Suprapubic skin (tissue), 4 donors: ENCODE measurements around the gene CALN1. TPM values are rescaled to one million over a fixed set of nuclear protein-coding genes. Genes with fewer than 3 reads are reported as not detected.

Experiments
- DNase-seq, 2 donors: peaks; one replicate each; pipeline ENCODE4 v3.0.0-alpha.2; 2019; ENCODE audit warnings: low spot score in 2 of 2
- H3K27ac ChIP-seq: fragments of 200-600 bp; sonication (generic); one replicate; pipeline ENCODE4 v1.5.1; 2019
- H3K27me3 ChIP-seq: fragments of 200-600 bp; sonication (generic); one replicate; pipeline ENCODE4 v1.5.1; 2019
- H3K36me3 ChIP-seq: fragments of 200-600 bp; sonication (generic); one replicate; pipeline ENCODE4 v1.5.1; 2019
- H3K4me1 ChIP-seq: fragments of 200-600 bp; sonication (generic); one replicate; pipeline ENCODE4 v1.5.1; 2019
- H3K4me3 ChIP-seq: fragments of 200-600 bp; sonication (generic); one replicate; pipeline ENCODE4 v1.5.1; 2019; ENCODE audit warnings: mild to moderate bottlenecking
- H3K9me3 ChIP-seq: fragments of 200-600 bp; sonication (generic); one replicate; pipeline ENCODE4 v1.5.1; 2019
- CTCF ChIP-seq, 2 donors: fragments of 200-600 bp in 1 of 2; fragments of 450-650 bp in 1 of 2; sonication (generic) in 1 of 2; IDR thresholded peaks; one replicate each; pipeline ENCODE4 v1.5.1; 2016 to 2019; ENCODE audit warnings: antibody characterized with exemption in 2 of 2, mild to moderate bottlenecking in 1 of 2, moderate library complexity in 1 of 2
- EP300 ChIP-seq: sonication (generic); formaldehyde crosslinking; IDR thresholded peaks from one replicate; pipeline ENCODE4 v1.6.1; 2017; ENCODE audit warnings: antibody characterized with exemption
- POLR2A ChIP-seq, 2 donors: fragments of 450-650 bp; IDR thresholded peaks; one replicate each; pipeline ENCODE4 v1.6.1; 2017; ENCODE audit warnings: antibody characterized with exemption in 2 of 2, mild to moderate bottlenecking in 2 of 2, moderate library complexity in 2 of 2
- POLR2AphosphoS5 ChIP-seq, 3 donors: sonication (generic); formaldehyde crosslinking; IDR thresholded peaks; one replicate each; pipeline ENCODE4 v1.6.1; 2017; ENCODE audit warnings: antibody characterized with exemption in 3 of 3
- WGBS: methylation state at CpG from one replicate; pipeline ENCODE4 v1.1.5; 2018; 5-methylcytosine and 5-hydroxymethylcytosine counted together
- total RNA-seq, 4 donors: library from RNA; depleted of rRNA; stranded (reverse); fragments of >200 nt; gene quantifications; one replicate each; pipeline ENCODE4 v1.1.0, GENCODE V29; 2016

CALN1 gene
- total RNA-seq, 4 donors from 2014 or later: 0.91 to 10.0 (median 3.9) TPM

GRCh38 chr7:72048420-72048819 is 363.7 kb downstream of the CALN1 start:
- no peaks in the 10 kb centered on the region for H3K4me1 ChIP-seq
- no peaks in the 10 kb centered on the region for H3K9me3 ChIP-seq
- H3K27ac ChIP-seq: no peak overlapping the region
- no peak for DNase-seq
- H3K36me3 ChIP-seq: no peaks in the 10 kb centered on the region
- H3K4me3 ChIP-seq: no peak overlapping the region
- no peaks in the 10 kb centered on the region for H3K27me3 ChIP-seq
- TF ChIP-seq EP300 (no peak), POLR2A (IDR thresholded peaks at IDR 0.05) (no peak), CTCF (IDR thresholded peaks at IDR 0.05) (no peak), POLR2AphosphoS5 (IDR thresholded peaks at IDR 0.05) (no peak)

- Histone ChIP-seq H3K9me3 (no peaks in the 10 kb centered on the region), H3K4me1 (no peaks in the 10 kb centered on the region), H3K27ac (no peak overlapping the region), H3K27me3 (no peaks in the 10 kb centered on the region), H3K4me3 (no peak overlapping the region), H3K36me3 (no peaks in the 10 kb centered on the region)
- no peak for TF ChIP-seq EP300
- WGBS: 67% methylated on average over 3 of the region's 3 CpGs
- no peak for DNase-seq
Measured at GRCh38 chr7:72042855-72043254, 369.3 kb downstream of the CALN1 start.

- no peaks in the 10 kb centered on the region for H3K9me3 ChIP-seq
- no peak overlapping the region for H3K27ac ChIP-seq
- H3K27me3 ChIP-seq: no peaks in the 10 kb centered on the region
- no peak for DNase-seq
- H3K4me1 ChIP-seq: no peaks in the 10 kb centered on the region
- H3K4me3 ChIP-seq: no peak overlapping the region
- WGBS: 81% methylated on average over 2 of the region's 2 CpGs
- H3K36me3 ChIP-seq: no peaks in the 10 kb centered on the region
- TF ChIP-seq CTCF (IDR thresholded peaks at IDR 0.05): no peak
Measured at GRCh38 chr7:72040641-72041040, 371.5 kb downstream of the CALN1 start.

- no peak for TF ChIP-seq CTCF (IDR thresholded peaks at IDR 0.05)
- no peak for TF ChIP-seq POLR2AphosphoS5 (IDR thresholded peaks at IDR 0.05)
- no peak for TF ChIP-seq EP300
- no peak for TF ChIP-seq POLR2A (IDR thresholded peaks at IDR 0.05)
- 48% methylated on average over 1 of the region's 1 CpG for WGBS
- no peak overlapping the region for H3K4me3 ChIP-seq
- no peak for DNase-seq
- H3K36me3 ChIP-seq: no peaks in the 10 kb centered on the region
- H3K27ac ChIP-seq: no peak overlapping the region
- no peaks in the 10 kb centered on the region for H3K9me3 ChIP-seq
- no peaks in the 10 kb centered on the region for H3K27me3 ChIP-seq
- no peaks in the 10 kb centered on the region for H3K4me1 ChIP-seq
Measured at GRCh38 chr7:72039460-72039859, 372.7 kb downstream of the CALN1 start.

GRCh38 chr7:72038022-72038732 is 374.0 kb downstream of the CALN1 start:
- Histone ChIP-seq H3K27me3 (no peaks in the 10 kb centered on the region), H3K4me3 (no peak overlapping the region), H3K9me3 (no peaks in the 10 kb centered on the region), H3K4me1 (no peaks in the 10 kb centered on the region), H3K27ac (no peak overlapping the region), H3K36me3 (no peaks in the 10 kb centered on the region)
- TF ChIP-seq POLR2AphosphoS5 (IDR thresholded peaks at IDR 0.05): no peak
- WGBS: 70% methylated on average over 5 of the region's 5 CpGs
- no peak for DNase-seq

GRCh38 chr7:72037516-72037915 is 374.6 kb downstream of the CALN1 start:
- Histone ChIP-seq H3K36me3 (no peaks in the 10 kb centered on the region), H3K9me3 (no peaks in the 10 kb centered on the region), H3K4me3 (no peak overlapping the region), H3K4me1 (no peaks in the 10 kb centered on the region), H3K27me3 (no peaks in the 10 kb centered on the region), H3K27ac (no peak overlapping the region)
- 61% methylated on average over 2 of the region's 2 CpGs for WGBS
- DNase-seq: no peak
- TF ChIP-seq POLR2AphosphoS5 (IDR thresholded peaks at IDR 0.05) (no peak), POLR2A (IDR thresholded peaks at IDR 0.05) (no peak), CTCF (IDR thresholded peaks at IDR 0.05) (no peak), EP300 (no peak)
